GM18873 (cell line): ENCODE results near the gene GALNT11.
"Not testable (repeated sequence)": the region's sequence is repeated elsewhere in the genome, so short reads cannot be mapped to it uniquely, and the experiment has no call there.

Experiments used
- ATAC-seq: cut with Tn5 transposase; IDR thresholded peaks from one replicate; pipeline ENCODE4 v1.9.1; 2021; ENCODE audit warnings: mild to moderate bottlenecking, moderate library complexity, moderate number of reproducible peaks; ENCODE audit not compliant: unreplicated experiment, low FRiP score

The GALNT11 gene

DNA sequence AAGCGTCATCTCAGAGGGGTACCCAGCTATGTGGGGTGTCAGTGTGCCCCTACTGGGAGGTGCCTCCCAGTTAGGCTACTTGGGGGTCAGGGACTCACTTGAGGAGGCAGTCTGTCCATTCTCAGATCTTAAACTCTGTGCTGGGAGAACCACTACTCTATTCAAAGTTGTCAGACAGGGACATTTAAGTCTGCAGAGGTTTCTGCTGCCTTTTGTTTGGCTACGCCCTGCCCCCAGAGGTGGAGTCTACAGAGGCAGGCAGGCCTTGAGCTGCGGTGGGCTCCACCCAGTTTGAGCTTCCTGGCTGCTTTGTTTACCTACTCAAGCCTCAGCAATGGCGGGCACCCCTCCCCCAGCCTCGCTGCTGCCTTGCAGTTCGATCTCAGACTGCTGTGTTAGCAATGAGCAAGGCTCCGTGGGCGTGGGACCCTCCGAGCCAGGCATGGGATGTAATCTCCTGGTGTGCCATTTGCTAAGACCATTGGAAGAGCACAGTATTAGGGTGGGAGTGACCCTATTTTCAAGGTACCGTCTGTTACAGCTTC lies 40.4 kb downstream of the GALNT11 start:
- not testable (repeated sequence) for ATAC-seq

DNA sequence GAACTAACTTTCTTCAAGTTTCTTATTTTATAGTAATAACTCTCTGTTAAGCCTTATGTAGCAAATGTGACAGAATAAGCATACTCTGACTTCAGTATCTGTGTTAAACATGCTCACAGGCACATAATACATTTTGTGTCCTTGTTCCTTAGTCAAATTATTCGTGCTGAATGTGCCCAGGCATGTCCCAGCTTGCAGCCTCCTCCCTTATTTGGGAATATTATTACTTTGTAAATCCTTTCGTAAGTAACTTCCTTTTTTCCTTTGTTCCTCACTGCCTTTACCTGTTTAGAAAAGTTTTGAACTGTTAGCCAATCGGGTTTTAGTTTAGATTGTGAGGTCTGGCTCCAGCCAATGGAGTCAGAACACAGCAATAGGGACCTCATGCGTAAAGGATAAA lies 46.9 kb downstream of the GALNT11 start:
- ATAC-seq = no peak

DNA sequence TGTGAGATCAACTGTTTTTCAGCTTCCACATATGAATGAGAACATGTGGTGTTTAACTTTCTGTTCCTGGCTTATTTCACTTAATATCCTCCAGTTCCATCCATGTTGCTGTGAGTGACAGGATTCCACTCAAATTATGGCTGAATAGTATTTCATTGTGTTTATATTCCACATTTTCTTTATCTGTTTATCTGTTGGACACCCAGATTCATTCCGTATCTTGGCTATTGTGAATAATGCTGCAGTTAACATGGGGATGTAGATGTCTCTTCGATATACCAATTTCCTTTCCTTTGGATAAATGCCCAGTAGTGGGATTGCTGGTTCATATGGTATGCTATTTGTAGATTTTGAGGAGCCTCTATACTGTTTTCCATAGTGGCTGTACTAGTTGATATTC lies 47.9 kb downstream of the GALNT11 start:
- no peak for ATAC-seq

DNA sequence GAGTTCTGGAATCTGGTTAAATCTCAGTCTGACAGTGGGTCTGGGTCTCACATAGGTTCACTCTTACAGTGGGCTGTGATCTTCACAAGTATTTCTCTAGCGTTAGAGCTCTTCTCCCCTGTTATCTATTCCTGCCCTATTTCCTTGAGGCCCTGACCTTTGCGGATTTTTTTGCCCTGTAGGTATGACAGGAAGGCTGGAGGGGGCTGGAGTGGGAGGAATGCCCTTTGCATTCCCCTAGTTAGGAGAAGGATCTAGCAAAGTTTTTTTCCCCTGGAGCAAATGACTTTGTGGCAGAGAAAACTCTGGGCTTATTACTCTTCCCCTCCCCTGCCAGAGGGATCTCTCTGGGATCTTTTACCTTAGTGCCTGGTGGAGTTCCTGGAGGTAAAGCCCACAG lies 49.2 kb downstream of the GALNT11 start:
- no peak for ATAC-seq

DNA sequence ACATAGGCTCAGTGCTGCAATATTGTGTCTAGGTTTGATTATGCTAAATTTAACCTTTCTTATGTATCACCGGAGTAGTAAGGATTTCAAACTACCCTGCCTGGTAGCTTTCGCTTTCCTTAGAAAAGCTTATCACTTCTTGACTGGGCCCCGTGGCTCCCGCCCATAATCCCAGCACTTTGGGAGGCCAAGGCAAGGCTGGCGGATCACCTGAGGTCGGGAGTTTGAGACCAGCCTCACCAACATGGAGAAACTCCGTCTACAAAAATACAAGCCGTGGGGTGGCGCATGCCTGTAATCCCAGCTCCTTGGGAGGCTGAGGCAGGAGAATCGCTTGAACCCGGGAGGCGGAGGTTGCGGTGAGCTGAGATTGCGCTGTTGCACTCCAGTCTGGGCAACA lies 49.9 kb downstream of the GALNT11 start:
- not testable (repeated sequence) for ATAC-seq

DNA sequence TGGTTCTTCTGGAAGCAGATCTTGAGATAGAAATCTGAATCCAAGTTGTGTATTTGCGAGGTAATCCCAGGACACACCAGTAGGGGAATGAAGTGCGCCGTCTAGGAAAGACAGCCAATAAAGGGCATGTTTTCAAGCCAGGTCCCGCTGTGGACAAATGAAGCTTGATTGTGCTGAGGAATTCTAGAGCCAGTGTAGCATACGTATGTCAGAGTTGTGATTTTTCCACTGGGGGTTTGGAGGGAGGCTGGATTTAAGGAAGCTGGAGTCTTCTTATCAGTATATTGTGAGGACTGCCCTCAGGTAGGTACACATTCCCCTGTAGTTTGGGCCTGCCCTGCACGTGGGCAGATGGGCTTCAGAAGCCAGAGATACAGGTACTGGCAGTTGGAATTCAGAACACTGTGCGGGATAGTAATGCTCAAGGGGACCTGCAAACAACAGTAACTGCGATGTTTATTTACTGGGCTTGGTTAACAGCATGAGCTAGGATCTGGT lies 50.9 kb downstream of the GALNT11 start:
- ATAC-seq = no peak

DNA sequence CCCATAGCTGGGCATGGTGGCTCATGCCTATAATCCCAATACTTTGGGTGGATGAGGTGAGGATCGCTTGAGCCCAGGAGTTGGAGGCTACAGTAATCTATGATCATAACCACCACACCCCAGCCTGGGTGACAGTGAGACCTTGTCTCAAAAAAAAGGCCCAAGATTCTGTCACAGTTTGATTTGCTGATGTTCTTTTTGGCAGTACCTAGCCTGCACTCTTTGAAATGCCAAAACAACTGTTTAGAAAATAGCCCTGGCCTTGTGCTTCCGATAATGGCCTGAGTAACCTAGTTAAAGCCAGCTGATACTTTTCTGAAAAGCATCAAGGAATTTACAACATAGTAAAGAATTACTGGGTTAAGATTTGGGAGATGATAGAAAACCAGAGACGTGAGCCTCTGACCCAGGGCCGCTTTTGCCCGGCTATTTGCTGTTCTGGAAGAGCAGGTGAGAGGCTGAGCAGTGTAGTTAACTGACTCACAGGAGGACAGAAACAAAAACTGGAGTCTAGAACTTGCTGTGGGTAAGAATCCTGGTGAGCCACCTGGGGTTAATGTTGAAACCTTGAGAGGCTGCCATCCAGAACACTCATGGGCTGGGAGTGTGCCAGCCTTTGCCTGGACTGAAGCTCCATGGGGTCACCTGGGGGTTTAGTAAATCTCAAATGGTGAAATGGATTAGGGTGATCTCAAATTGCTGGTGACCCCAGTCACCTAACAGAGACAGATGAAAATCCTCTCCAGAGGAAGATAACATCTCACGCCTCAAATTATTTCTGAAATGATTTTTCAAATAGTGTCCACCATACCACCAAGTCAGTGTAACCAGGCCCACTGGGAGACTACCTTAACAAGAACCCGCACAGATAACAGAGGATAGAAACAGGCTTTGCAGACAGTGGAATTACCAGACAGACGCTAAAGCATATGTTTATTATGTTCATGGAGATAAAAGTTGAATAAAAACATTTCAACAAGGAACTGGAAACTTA lies 51.8 kb downstream of the GALNT11 start:
- ATAC-seq = no peak

DNA sequence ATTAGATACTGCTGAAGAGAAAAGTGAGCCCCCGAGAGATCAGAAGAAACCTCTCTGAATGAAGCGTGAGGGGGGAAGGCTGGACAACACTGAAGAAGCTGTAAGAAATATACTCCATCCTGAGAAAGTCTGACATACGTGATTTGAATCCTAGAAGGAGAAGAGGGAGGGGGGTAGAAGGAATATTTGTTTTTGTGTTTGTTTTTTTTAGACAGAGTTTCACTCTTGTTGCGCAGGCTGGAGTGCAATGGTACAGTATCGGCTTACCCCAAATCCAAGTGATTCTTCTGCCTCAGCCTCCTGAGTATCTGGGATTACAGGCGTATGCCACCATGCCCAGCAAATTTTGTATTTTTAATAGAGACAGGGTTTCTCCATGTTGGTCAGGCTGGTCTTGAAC lies 52.6 kb downstream of the GALNT11 start:
- no peak for ATAC-seq

DNA sequence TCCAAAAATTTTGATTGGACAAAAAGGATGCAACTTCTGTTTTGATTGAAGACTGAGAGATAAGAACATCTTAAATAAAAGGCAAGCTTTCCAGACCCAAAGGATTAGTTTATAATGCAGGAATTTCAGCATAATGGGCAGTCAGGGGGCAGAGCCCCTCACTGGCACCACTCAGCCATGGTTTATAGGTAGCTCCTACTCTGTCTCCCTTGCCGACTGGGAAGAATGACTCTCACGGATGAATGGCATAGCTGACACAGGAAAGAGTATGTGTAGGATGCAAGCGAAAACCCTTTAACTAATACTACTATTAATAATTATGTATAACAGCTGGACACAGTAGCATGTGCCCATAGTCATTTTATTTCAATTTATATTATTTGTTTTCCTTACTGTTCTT lies 53.3 kb downstream of the GALNT11 start:
- no peak for ATAC-seq

DNA sequence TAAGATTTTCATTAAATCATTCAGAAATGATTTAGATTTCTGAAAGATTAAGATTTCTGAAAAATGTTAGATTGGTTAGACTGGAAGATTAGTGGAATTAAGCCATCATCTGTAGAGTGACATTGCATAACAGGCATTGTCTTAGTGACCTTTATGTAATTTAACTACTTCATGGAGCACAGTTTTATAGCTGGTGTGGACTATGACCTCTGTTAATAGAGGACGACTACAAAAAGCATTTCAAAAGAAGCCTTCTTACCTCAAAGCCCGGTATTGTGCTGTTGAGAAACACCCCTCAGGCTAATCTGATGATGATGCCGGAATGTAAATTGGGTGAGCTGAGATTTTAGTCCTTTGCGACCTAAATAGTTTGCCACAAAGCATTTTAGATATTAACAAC lies 55.6 kb downstream of the GALNT11 start:
- ATAC-seq = no peak

DNA sequence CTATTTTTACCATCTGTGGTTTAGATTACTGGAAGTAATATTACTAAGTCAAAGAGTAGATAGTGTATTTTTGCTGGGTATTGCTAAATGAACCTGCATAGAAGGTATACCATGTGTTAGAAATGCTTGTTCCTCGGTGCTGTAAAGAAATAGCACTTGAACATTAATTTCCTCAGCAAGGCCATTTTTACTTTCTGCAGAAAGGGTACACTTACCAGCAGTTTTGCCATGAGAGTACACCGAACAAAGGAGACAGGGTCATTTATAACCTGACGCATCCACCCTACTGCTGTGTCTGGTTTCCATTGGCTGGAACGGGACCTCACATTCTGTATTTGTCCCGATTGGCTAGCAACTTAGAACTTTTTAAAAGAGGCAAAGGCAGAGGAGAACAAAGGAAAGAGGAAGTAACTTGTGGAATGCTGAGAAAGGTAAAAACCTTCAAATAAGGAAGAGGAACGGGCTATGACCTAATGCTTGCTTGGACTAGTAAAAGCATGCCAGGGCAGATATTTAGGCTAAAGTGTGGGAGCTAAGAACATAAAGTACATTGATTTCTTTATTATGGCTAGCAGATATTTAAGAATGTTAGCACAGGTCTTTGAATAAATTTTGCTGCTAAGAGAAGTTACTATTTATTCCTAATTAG lies 56.7 kb downstream of the GALNT11 start:
- ATAC-seq = not testable (repeated sequence)

DNA sequence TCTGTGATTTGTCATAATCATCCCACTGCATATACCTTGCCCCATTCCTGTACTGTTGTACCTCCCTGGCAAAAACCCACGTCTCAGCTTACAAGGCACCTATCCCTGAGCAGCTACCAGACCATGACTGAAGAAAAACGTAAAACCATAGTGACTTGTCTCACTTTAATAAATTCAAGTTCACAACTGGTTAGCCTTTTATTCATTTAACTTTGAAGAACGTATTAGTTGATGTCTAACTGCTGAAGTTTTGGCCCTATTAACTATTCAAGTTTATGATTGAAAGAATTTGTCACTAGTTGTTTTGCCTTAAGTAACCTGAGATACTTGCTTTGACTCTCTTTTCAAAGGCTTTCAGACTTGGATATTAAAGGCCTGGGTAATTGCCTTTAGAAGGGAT lies 59.7 kb downstream of the GALNT11 start:
- ATAC-seq = no peak

DNA sequence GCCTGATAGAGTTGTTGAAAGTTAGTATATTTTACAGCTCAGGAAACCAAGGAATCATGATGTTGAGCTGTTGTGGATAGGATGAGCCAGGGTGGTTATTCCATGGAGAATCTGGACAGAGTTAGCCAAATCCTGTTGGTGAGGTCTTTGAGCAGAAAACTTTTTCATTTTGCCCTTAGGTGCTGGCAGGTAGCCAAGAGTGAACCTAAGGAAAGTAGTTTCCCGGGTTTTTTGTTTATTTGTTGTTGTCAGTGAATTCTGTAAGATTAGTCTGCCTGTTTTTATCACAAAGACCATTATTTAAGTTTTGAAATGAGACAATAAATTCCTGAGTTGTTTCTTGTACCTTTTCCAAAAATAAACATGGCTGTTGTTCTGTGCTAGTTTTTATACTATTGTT lies 61.0 kb downstream of the GALNT11 start:
- no peak for ATAC-seq

DNA sequence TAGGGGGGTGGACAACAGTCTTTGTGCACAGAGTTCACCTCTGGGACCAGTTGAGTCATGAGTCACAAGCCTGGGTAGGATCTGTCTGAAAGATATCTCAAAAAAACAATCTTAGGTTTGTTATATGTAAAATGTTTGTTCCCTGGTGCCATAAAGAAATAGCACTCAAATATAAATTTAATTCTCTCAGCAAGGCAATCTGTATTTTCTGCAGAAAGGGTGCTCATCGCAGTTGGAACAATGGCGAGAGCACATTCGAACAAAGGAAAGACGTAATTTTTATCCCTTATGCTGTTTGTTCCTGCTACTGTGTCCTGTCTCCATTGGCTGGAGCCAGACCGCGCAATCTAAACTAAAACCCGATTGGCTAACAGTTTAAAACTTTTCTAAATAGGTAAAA lies 63.7 kb downstream of the GALNT11 start:
- no peak for ATAC-seq

DNA sequence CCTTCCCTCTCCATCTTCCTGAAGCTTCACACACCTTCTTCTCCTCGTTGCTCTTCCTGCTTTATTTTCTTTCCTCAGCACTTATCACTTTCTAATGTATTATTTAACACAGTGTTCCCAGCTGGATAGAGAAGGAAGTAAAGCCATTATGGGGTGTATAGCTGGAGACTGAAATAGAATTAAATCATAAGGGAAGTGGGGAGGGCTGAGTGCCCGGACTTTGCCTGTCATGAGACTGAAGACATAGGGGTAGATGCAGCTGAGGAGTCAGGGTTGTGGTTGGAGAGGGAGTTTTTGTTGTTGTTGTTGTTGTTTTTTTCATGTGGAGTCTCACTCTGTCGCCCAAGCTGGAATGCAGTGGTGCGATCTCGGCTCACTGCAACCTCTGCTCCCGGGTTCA lies 65.3 kb downstream of the GALNT11 start:
- ATAC-seq = no peak

DNA sequence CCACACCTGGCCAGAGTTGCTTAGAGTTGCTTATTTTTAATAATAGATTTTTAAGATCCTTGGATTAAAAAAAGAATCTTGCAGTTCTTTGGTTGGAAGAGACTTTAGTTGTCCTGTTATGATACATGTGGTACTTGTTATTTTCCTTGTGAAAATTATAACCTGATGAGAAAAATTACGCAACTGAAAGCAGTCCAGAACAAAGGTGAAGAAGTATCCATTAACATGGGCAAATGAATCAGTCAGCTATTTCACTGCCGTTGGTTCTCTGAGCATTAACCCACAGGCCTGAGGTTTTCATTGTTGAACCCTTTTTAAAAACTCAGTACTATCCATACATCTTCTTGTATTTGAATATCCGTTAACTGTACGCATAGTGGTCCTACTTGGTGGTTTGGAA lies 68.2 kb downstream of the GALNT11 start:
- ATAC-seq = no peak

DNA sequence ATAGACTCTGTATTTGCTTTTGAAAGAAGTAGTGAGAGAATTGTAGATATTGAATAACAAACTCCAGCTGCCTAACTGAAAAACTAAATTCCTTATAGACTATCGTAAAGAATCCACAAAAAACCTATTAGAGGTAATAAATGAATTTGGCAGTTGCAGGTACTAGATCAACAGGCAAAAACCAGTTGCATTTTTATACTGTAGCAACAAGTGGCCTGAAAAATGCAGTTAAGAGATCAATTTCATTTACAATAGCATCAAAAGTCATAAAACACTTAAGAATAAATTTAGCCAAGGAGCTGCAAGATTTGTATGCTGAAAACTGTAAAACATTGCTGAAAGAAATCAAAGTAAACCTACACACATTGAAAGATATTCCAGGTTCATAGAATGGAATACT lies 70.3 kb downstream of the GALNT11 start:
- no peak for ATAC-seq

DNA sequence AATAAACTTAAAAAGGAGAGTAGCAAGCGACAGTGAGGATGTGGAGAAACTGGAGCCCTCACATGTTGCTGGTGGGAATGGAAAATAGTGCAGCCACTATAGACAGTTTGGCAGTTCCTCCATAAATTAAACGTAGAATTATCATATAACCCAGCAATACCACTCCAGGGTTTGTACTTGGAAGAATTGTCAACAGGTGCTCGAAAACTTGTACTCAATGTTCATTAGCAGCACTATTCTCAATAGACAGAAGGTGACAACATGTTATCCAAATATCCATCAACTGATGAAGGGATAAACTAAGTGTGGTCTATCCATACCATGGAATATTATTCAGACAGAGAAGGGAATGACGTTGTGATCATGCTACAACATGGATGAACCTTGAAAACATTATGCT lies 71.9 kb downstream of the GALNT11 start:
- ATAC-seq = no peak

DNA sequence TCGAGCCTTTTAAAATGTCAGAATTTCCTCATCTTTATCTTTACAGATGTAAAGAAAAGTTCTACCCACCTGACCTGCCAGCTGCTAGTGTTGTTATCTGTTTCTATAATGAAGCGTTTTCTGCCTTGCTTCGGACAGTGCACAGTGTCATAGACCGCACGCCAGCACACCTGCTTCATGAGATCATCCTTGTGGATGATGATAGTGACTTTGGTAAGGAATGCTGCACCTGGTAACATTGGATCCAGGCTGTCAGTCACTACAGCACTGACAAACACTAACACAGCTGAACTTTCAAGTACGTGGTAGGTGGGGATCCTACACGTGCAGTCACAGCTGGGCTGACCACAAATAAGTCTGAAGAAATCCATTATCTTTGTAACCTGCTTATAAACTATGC lies 77.6 kb downstream of the GALNT11 start:
- ATAC-seq = no peak

DNA sequence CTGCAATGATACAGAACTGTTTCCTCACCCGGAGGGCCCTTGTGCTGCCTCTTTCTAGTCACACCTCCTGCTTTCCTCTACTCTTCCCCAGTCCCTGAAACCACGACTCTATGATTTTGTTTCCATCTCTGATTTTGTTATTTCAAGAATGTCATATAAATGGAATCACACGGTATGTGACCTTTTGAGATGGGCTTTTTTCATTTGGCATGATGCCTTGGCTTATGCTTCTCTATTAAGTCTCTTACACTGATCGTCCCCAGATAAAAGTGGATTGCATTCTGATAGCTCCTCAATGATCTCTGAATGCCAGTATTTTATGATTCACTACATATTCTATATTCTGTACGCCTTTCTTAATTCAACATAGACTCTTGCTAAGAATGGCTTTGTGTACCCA lies 78.2 kb downstream of the GALNT11 start:
- ATAC-seq = no peak

DNA sequence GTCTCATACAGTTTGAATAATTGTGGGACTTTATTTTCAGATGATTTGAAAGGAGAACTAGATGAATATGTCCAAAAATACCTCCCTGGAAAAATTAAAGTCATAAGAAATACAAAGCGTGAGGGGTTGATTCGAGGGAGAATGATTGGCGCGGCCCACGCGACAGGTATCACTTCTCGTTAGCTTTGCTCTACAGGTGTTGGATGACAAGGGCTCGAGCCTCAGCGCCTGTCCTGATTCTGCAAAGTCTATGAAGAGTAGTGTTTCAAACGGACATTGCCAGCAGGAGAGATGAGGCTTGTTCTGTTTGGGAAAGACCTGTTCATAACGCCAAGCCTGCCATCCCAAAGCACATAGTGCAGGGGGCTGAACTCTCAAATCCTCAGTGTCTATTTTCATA lies 79.7 kb downstream of the GALNT11 start:
- no peak for ATAC-seq
